Naive B cell (primary cell): ENCODE measurements around the gene PFKM. TPM values are rescaled to one million over a fixed set of nuclear protein-coding genes. Genes with fewer than 3 reads are reported as not detected.

ENCODE experiments used
- ATAC-seq, 2 donors: fragments of 150-1000 bp; cut with Tn5 transposase; 2 replicates each; pipeline ENCODE4 v1.10.0; 2021; ENCODE audit warnings: low read depth in 2 of 2, mild to moderate bottlenecking in 2 of 2, moderate library complexity in 2 of 2
- DNase-seq: peaks from one replicate; pipeline ENCODE4 v3.0.0; 2022
- H3K27ac Mint-ChIP-seq, 6 donors: one replicate each; pipeline ENCODE4 v1.8.0; 2020 to 2022; ENCODE audit warnings: mild to moderate bottlenecking in 6 of 6, mixed read lengths in 6 of 6, moderate library complexity in 5 of 6, inconsistent platforms in 2 of 6
- H3K27me3 Mint-ChIP-seq, 3 donors: one replicate each; pipeline ENCODE4 v1.8.0; 2021 to 2022; ENCODE audit warnings: mixed read lengths in 3 of 3, mild to moderate bottlenecking in 1 of 3
- H3K36me3 Mint-ChIP-seq, 2 donors: one replicate each; pipeline ENCODE4 v1.8.0; 2020 to 2022; ENCODE audit warnings: mixed read lengths in 2 of 2, inconsistent platforms in 1 of 2, mild to moderate bottlenecking in 1 of 2
- H3K4me1 Mint-ChIP-seq, 3 donors: one replicate each; pipeline ENCODE4 v1.8.0; 2020 to 2022; ENCODE audit warnings: mixed read lengths in 3 of 3, inconsistent platforms in 1 of 3, mild to moderate bottlenecking in 1 of 3, moderate library complexity in 1 of 3
- H3K4me3 Mint-ChIP-seq, 8 donors: one replicate each; pipeline ENCODE4 v1.8.0; 2020 to 2022; ENCODE audit warnings: mild to moderate bottlenecking in 8 of 8, mixed read lengths in 8 of 8, moderate library complexity in 8 of 8, inconsistent platforms in 2 of 8
- H3K9me3 Mint-ChIP-seq, 7 donors: one replicate each; pipeline ENCODE4 v1.8.0; 2020 to 2022; ENCODE audit warnings: mixed read lengths in 7 of 7, mild to moderate bottlenecking in 5 of 7, inconsistent platforms in 2 of 7, moderate library complexity in 1 of 7
- polyA plus RNA-seq, 6 donors: library from polyadenylated mRNA; unstranded; fragments of 300-500 nt; fragmentation: Illumina TruSeq; gene quantifications; one replicate each; pipeline ENCODE4 v1.2.3, GENCODE V29; 2021; ENCODE audit warnings: low read depth in 6 of 6

Gene PFKM
- polyA plus RNA-seq = 10 to 100 TPM in 1 of 6 donors, 1 to 10 TPM in 5; 5.3 to 12.2 (median 7.1) TPM

DNA sequence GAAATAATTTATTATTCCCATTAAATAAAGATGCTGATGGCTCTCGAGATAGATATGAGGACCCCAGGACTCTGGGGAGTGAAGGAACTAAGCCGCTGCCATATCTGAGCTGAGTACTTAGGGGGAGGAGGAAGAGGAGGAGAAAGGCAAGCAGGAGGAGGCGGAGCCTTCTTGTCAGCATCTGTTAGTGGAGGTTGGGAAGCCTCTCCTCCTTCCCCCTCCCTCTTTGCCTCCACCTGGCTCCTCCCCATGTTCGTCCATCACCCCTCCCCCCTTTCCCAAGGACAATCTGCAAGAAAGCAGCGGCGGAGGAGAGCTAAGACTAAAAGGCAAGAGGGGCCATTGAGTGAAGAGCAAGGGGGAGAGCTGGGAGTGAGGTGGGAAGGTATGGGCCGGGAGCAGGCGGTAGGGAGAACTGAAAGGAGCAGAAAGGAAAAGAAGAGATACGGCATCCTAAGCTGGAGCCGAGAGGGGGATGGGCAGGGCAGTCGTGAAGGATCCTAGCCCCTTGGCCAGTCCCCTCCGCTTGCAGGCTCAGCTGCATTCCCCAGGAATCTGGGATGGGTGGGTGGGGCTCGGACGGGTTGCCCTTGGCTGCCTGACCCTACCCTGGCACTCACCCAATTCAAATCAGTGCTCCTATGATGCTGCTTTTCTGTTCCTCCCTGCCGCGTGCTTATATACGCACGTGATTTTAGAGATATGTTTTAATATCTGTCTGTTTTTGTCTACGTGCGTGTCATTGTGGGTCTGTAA lies at the start of gene PFKM:
Gene PFKM (plus strand): TSS at position 287 of the 756 bp plus-strand sequence. CDS start 3,411 bp downstream, outside the sequence.
- Mint-ChIP-seq H3K36me3 (peaks cover 6 to 10% of the 10 kb centered on the region in 2 donors), H3K27me3 (peaks cover 3 to 15% (median 9%) of the 10 kb centered on the region in 3 donors), H3K9me3 (peaks cover 0 to 2% (median 0%) of the 10 kb centered on the region in 7 donors), H3K27ac (peak within 1 kb of the TSS; percentile 29 to 98 (median 92)), H3K4me3 (peak within 1 kb of the TSS; percentile 93 to 100 (median 97)), H3K4me1 (peaks cover 15 to 27% (median 18%) of the 10 kb centered on the region in 3 donors)
- ATAC-seq (peak; percentile 94 to 95), DNase-seq (peak; percentile 43)

DNA sequence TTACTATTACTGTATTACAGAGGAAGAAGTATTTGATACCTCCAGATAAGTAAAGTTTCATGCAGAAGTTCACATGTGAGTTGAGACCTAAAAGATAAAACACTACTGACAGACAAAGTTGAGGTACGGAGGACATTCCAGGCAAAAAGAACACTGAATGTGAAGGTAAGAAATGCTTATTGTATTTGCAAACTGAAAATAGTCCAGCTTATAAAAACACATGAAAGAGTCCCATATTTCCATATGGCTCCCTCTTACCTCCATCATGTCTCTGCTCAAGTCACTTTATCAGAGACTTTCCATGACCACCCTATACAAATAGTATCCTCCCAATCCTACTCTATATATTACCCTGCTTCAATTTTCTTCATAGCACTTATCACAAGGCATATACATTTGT lies 49.1 kb upstream of the PFKM start:
- H3K9me3 Mint-ChIP-seq = no peaks in the 10 kb centered on the region
- no peak for DNase-seq
- H3K27ac Mint-ChIP-seq = peak overlapping the region in 1 of 6 donors; percentile 18
- ATAC-seq = no peak
- H3K4me1 Mint-ChIP-seq = peaks cover 0 to 5% (median 5%) of the 10 kb centered on the region in 3 donors
- no peak overlapping the region for H3K4me3 Mint-ChIP-seq
- H3K36me3 Mint-ChIP-seq = peaks cover 25 to 28% of the 10 kb centered on the region in 2 donors
- no peaks in the 10 kb centered on the region for H3K27me3 Mint-ChIP-seq

DNA sequence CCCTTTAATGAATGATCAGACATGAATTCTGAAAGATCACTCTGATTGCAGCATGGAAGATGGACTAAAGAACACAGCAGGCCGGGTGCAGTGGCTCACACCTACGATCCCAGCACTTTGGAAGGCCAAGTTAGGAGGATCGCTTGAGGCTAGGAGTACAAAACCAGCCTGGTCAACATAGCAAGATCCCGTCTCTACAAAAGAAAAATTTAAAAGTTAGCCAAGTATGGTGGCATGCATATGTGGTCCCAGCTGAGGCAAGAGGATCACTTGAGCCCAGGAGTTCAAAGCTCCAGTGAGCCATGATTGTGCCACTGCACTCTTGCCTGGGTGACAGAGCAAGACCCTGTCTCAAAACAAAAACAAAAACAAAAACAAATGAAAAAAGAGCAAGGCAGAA lies 48.4 kb upstream of the PFKM start:
- DNase-seq (no peak), ATAC-seq (no peak)
- peak overlapping the region in 2 of 6 donors; percentile 12 to 41 for H3K27ac Mint-ChIP-seq
- H3K4me3 Mint-ChIP-seq = peak overlapping the region in 1 of 8 donors; percentile 77
- no peaks in the 10 kb centered on the region for H3K9me3 Mint-ChIP-seq
- H3K4me1 Mint-ChIP-seq = peaks cover 0 to 5% (median 5%) of the 10 kb centered on the region in 3 donors
- no peaks in the 10 kb centered on the region for H3K27me3 Mint-ChIP-seq
- H3K36me3 Mint-ChIP-seq = peaks cover 25 to 28% of the 10 kb centered on the region in 2 donors

DNA sequence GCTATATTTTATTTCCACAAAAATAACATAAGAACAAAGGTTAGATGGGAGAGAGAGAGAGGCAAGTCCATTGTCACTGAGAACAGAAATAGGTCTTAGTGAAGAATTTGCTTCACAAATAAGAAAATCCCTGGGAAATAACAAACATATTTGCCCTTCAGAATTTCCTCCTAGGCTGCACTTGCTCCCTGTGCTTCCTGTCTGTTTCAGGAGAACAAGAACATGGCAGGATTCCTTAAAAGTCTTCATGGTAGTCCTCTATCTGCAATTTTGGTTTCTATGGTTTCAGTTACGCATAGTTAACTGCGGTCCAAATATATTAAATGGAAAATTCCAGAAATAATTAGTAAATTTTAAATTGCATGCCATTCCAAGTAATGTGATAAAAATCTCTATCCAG lies 47.4 kb upstream of the PFKM start:
- Mint-ChIP-seq H3K4me3 (no peak overlapping the region), H3K27ac (no peak overlapping the region), H3K36me3 (peaks cover 26 to 27% of the 10 kb centered on the region in 2 donors), H3K27me3 (no peaks in the 10 kb centered on the region), H3K4me1 (peaks cover 0 to 5% (median 5%) of the 10 kb centered on the region in 3 donors), H3K9me3 (no peaks in the 10 kb centered on the region)
- DNase-seq = no peak
- ATAC-seq = no peak

DNA sequence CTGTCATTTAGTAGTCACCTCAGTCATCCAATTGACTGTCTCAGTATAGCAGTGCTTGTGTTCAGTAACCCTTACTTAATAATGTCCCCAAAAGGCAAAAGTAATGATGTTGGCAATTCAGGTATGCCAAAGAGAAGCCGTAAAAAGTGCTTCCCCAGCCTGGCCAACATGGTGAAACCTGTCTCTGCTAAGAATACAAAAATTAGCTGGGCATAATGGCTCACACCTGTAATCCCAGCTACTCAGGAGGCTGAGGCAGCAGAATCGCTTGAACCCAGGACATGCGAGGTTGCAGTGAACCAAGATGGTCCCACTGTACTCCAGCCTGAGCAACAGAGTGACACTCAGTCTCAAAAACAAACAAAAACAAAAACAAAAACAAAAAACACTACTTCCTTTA lies 46.9 kb upstream of the PFKM start:
- H3K4me1 Mint-ChIP-seq = peaks cover 0 to 2% (median 2%) of the 10 kb centered on the region in 3 donors
- ATAC-seq = no peak
- peaks cover 23 to 26% of the 10 kb centered on the region in 2 donors for H3K36me3 Mint-ChIP-seq

DNA sequence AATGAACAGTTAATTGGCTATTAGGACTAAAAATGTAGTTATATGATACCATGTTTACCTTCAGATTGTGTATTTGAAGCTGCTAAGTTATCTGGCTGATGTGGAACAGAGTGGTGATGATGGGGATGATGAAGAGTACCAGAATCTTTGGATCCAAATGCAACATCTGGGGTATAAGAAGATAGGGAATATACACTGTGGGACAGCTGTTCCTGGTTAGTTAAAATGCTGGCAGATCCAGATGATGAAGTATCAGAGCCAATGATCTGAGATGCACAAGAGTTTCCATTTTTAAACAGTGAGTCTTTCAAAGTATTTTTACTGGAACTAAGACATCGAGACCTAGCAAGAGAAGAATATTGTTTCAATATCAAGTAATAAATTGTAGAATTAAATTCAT lies 44.9 kb upstream of the PFKM start:
- DNase-seq = no peak
- no peaks in the 10 kb centered on the region for H3K9me3 Mint-ChIP-seq
- peaks cover 20 to 25% of the 10 kb centered on the region in 2 donors for H3K36me3 Mint-ChIP-seq

More for the DNA sequence above, 46.9 kb upstream of the PFKM start:
- no peaks in the 10 kb centered on the region for H3K27me3 Mint-ChIP-seq
- no peak overlapping the region for H3K27ac Mint-ChIP-seq
- DNase-seq = no peak
- no peak overlapping the region for H3K4me3 Mint-ChIP-seq
- H3K9me3 Mint-ChIP-seq = no peaks in the 10 kb centered on the region

DNA sequence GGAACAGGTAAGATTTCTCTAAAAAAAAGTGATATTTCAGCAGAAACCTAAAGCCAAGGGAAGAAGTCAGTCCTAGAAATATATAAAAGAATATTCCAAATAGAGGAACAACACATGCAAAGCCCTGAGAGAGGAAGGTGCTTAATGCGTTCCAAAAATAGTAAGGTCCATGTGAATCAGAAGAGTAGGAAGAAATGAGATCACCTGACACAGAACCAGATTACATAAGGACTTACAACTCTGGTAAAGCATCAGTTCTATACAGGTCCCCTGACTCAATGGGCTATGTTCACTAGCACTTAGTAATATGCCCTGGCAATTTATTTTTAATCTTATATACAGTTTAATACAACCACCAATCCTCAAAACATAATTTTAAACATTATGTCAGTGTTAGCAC lies 43.3 kb upstream of the PFKM start:
- DNase-seq (no peak), ATAC-seq (no peak)
- H3K27me3 Mint-ChIP-seq = no peaks in the 10 kb centered on the region
- H3K27ac Mint-ChIP-seq = peak overlapping the region in 1 of 6 donors; percentile 33
- no peaks in the 10 kb centered on the region for H3K4me1 Mint-ChIP-seq
- no peak overlapping the region for H3K4me3 Mint-ChIP-seq
- no peaks in the 10 kb centered on the region for H3K9me3 Mint-ChIP-seq
- H3K36me3 Mint-ChIP-seq = peaks cover 13 to 18% of the 10 kb centered on the region in 2 donors

More for the DNA sequence above, 44.9 kb upstream of the PFKM start:
- Mint-ChIP-seq H3K27ac (no peak overlapping the region), H3K4me1 (no peaks in the 10 kb centered on the region), H3K4me3 (no peak overlapping the region), H3K27me3 (no peaks in the 10 kb centered on the region)
- no peak for ATAC-seq

DNA sequence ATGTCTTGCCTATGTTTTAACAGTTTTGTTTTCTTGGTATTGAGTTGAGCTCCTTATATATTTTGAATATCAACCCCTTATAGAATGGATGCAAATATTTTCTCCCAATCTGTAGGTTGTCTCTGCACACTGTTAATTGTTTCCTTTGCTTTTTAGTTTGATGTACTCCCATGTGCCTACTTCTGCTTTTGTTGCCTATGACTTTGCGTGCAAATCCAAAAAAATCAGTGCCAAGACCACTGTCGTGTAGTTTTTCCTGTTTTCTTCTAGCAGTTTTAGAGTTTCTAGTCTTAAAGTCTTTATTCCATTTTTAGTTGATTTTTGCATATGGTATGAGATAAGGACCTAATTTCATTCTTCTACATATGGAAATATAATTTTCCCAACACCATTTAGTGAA lies 42.1 kb upstream of the PFKM start:
- H3K27ac Mint-ChIP-seq = peak overlapping the region in 2 of 6 donors; percentile 0 to 52
- H3K4me1 Mint-ChIP-seq = no peaks in the 10 kb centered on the region
- no peaks in the 10 kb centered on the region for H3K9me3 Mint-ChIP-seq
- H3K4me3 Mint-ChIP-seq = peak overlapping the region in 1 of 8 donors; percentile 7
- no peaks in the 10 kb centered on the region for H3K27me3 Mint-ChIP-seq
- peaks cover 8 to 16% of the 10 kb centered on the region in 2 donors for H3K36me3 Mint-ChIP-seq
- DNase-seq (no peak), ATAC-seq (no peak)

DNA sequence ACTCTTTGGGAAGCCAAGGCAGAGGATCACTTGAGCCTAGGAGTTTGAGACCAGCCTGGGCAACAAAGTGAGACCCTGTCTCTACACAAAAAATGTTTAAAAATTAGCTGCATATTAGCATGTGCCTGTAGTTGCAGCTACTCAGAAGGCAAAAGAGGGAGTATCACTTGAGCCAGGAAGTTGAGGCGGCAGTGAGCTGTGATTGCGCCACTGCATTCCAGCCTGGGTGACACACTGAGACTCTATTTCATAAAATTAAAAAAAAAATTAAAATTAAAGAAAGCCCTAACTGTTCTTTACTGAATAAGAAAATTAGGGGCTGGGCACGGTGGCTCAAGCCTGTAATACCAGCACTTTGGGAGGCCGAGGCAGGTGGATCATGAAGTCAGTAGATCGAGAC lies 40.3 kb upstream of the PFKM start:
- Mint-ChIP-seq H3K4me1 (no peaks in the 10 kb centered on the region), H3K27me3 (no peaks in the 10 kb centered on the region), H3K27ac (no peak overlapping the region), H3K36me3 (peaks cover 7 to 16% of the 10 kb centered on the region in 2 donors), H3K4me3 (no peak overlapping the region), H3K9me3 (no peaks in the 10 kb centered on the region)
- no peak for ATAC-seq
- no peak for DNase-seq

DNA sequence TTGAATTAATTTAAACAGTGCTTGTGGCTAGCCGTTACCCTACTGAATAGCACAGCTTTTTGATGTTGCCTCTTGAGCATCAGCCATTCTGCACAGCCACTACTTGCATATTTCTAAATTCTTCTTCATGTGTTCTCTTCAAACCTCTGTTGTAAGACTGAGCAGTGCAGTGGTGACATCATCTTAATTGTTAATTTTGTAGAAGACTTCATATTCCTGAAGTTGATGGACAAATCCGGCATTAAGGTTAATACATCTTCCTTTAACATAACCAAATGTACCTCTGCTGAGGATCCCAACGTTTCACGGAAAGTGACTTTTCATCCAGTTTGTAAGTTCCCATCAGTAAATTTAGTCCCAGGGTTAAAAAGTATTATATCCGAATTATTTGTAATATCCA lies 38.9 kb upstream of the PFKM start:
- ATAC-seq = no peak
- no peak for DNase-seq
- Mint-ChIP-seq H3K4me1 (peaks cover 5 to 10% (median 9%) of the 10 kb centered on the region in 3 donors), H3K9me3 (no peaks in the 10 kb centered on the region), H3K36me3 (peaks cover 0 to 7% of the 10 kb centered on the region in 2 donors), H3K27me3 (no peaks in the 10 kb centered on the region), H3K4me3 (no peak overlapping the region), H3K27ac (no peak overlapping the region)

DNA sequence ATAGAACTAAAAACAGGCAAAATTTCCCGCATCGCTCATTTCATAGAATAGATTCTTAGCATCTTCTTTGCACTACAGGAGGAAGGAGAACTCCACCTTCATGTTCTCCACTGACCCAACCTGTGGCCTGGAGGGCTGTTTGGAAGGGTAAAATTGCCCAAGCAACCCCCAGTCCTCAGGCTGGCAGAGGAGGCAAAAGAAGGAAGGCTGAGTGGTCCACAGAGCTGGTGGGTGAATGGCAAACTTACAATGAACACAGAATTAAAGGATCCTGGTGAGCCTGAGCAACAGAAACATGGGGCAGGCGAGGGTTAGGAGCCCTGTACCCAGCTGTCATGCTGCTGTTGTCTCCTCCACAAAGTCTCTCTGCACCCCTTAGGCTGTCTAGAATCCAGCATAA lies 38.3 kb upstream of the PFKM start:
- ATAC-seq = no peak
- H3K27me3 Mint-ChIP-seq = no peaks in the 10 kb centered on the region
- H3K27ac Mint-ChIP-seq = no peak overlapping the region
- peaks cover 5 to 12% (median 11%) of the 10 kb centered on the region in 3 donors for H3K4me1 Mint-ChIP-seq
- no peak for DNase-seq
- peaks cover 0 to 7% of the 10 kb centered on the region in 2 donors for H3K36me3 Mint-ChIP-seq
- H3K4me3 Mint-ChIP-seq = no peak overlapping the region
- no peaks in the 10 kb centered on the region for H3K9me3 Mint-ChIP-seq

DNA sequence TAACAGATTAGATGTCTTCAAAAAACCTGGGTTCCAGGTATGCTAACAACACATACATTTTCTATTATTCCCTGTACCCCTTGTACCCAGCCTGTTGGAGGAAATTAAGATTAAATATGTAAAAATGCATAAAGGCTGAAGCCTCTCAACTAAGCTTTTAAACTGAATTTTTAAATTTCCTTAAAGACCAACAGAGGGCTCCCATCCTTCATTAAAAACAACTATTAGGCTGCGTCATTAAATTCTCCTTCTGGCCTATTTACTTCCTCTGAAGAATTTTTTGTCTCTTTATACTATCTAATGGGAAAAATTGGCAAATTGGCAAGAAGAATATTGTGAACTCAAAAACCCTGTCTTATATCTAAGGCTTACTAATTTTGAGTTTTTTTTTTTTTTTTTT lies 35.1 kb upstream of the PFKM start:
- ATAC-seq (no peak), DNase-seq (no peak)
- Mint-ChIP-seq H3K9me3 (no peaks in the 10 kb centered on the region), H3K27ac (peak overlapping the region in 1 of 6 donors; percentile 91), H3K36me3 (peaks cover 0 to 5% of the 10 kb centered on the region in 2 donors), H3K4me3 (no peak overlapping the region), H3K27me3 (no peaks in the 10 kb centered on the region), H3K4me1 (peaks cover 5 to 12% (median 11%) of the 10 kb centered on the region in 3 donors)

DNA sequence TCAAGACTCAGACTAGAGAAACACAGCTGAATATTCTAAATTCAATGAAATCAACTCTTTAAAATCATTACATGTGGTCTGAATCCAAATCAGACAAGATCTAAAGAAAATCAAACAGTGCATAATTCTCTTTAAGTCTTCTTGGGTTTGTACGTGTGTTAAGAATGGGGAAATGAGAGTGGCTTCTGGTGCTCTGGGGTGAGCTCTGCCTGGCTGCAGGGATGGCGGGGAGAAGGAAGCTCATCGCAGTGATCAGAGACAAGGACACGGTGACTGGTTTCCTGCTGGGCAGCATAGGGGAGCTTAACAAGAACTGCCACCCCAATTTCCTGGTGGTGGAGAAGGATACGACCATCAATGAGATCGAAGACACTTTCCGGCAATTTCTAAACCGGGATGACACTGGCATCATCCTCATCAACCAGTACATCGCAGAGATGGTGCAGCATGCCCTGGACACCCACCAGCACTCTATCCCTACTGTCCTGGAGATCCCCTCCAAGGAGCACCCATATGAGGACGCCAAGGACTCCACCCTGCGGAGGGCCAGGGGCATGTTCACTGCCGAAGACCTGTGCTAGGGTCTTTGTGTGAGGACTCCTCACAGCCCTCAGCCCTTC lies 34.2 kb upstream of the PFKM start:
- H3K9me3 Mint-ChIP-seq = no peaks in the 10 kb centered on the region
- peaks cover 5 to 12% (median 11%) of the 10 kb centered on the region in 3 donors for H3K4me1 Mint-ChIP-seq
- peak overlapping the region in 4 of 6 donors; percentile 44 to 91 (median 76) for H3K27ac Mint-ChIP-seq
- peak overlapping the region in 2 of 8 donors; percentile 10 to 55 for H3K4me3 Mint-ChIP-seq
- no peaks in the 10 kb centered on the region for H3K27me3 Mint-ChIP-seq
- ATAC-seq (peak; percentile 90 to 97), DNase-seq (peak; percentile 24)
- H3K36me3 Mint-ChIP-seq = peaks cover 0 to 5% of the 10 kb centered on the region in 2 donors

DNA sequence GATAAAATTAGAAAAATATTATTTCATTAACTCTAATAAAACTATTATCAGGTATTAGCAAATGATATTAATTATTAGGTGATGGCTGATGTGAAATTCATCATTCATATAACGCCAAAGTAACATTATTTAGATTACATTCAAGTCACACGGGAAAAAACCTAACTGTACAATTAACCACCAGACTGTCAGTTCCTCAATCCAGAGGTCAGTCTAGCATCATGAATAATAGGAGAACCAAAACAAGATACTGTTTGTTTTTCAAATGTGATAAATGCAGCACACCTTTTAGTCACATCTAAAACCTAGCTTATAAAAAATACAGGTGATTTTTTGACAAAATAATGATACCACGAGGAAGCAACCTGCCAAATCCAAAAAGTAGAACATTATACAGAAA lies 32.8 kb upstream of the PFKM start:
- Mint-ChIP-seq H3K36me3 (peaks cover 0 to 5% of the 10 kb centered on the region in 2 donors), H3K4me3 (no peak overlapping the region), H3K4me1 (peaks cover 9 to 12% (median 11%) of the 10 kb centered on the region in 3 donors), H3K27me3 (no peaks in the 10 kb centered on the region), H3K27ac (peak overlapping the region in 2 of 6 donors; percentile 15 to 18), H3K9me3 (no peaks in the 10 kb centered on the region)
- DNase-seq (no peak), ATAC-seq (no peak)
